Retina (tissue), 1 donor: Measurements from ENCODE around the gene CAPRIN1.

Source experiments
- DNase-seq: peaks from one replicate; pipeline ENCODE4 v3.0.0-alpha.2; 2016

CAPRIN1 gene, protein sequence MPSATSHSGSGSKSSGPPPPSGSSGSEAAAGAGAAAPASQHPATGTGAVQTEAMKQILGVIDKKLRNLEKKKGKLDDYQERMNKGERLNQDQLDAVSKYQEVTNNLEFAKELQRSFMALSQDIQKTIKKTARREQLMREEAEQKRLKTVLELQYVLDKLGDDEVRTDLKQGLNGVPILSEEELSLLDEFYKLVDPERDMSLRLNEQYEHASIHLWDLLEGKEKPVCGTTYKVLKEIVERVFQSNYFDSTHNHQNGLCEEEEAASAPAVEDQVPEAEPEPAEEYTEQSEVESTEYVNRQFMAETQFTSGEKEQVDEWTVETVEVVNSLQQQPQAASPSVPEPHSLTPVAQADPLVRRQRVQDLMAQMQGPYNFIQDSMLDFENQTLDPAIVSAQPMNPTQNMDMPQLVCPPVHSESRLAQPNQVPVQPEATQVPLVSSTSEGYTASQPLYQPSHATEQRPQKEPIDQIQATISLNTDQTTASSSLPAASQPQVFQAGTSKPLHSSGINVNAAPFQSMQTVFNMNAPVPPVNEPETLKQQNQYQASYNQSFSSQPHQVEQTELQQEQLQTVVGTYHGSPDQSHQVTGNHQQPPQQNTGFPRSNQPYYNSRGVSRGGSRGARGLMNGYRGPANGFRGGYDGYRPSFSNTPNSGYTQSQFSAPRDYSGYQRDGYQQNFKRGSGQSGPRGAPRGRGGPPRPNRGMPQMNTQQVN

DNA sequence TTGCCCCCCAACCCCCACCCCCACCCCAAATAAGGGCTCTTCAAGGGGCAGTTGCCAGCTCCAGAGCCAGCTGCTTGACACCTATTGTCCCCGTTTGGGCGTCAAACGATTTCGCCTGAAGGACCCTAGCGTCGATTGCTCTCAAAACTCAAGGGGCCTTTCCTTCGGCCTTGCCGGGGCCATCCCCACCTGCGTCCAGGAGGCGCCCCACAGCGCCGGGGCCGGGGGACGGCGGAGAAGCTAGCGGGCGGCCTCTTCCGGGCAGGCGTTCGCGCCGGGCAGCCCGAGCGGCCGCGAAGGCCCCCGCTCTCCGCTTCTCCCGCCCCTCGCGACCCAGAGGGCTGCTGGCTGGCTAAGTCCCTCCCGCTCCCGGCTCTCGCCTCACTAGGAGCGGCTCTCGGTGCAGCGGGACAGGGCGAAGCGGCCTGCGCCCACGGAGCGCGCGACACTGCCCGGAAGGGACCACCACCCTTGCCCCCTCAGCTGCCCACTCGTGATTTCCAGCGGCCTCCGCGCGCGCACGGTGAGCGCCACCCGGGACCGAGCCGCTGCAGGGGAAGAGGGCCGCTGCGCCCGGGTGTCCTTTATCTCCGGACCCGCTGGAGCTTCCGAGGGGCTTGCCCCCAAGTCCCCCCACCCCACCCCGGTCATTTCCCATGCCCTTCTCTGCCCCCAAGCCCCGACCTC lies at the start of gene CAPRIN1:
Gene CAPRIN1 (plus strand): TSS at position 383 of the 687 bp plus-strand sequence. CDS start 690 bp downstream, outside the sequence.
- DNase-seq = peak; percentile 100

- DNase-seq = no peak
Observed at GRCh38 chr11:34002420-34002819, 49.1 kb upstream of the CAPRIN1 start.

DNA sequence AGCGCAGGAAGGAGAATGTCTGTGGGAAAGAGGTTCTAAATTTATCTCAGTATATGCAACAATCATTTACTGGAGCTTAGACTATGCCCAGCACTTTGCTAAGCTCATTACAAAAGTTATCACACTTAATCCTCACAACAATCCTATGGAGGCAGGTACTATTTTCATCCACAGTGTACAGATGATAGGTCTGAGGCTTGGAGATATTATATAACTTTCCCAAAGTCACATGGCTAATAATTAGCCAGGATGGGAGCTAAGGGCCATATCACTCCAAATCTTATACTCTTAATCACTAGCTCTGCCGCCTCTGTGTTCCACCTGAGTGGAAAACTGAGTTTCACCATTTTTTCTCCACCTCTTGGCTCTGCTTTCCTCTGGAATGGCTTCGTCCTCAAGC lies 47.3 kb upstream of the CAPRIN1 start:
- no peak for DNase-seq

GRCh38 chr11:34006876-34007275 lies 44.7 kb upstream of the CAPRIN1 start:
- no peak for DNase-seq

DNA sequence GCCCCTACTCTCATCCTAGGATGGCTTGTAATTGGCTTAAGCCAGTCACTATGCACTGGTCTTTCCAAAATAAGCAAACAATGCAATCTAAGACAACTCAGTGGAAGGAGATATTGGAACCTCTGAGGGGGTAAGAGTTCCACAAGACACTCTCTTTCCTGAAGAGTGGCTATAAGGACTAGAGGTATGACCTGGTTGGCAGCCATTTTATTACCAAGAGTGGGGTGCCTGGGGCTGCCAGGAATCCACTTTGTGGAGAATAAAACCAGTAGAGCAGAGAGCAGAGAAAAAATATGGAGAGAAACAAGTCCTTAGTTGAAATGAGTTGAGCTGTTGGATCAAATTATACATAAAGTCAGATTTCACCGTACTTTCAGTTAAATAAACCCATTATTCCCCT lies 38.8 kb upstream of the CAPRIN1 start:
- no peak for DNase-seq

- no peak for DNase-seq
Observed at GRCh38 chr11:34013898-34014571, 37.5 kb upstream of the CAPRIN1 start.

DNA sequence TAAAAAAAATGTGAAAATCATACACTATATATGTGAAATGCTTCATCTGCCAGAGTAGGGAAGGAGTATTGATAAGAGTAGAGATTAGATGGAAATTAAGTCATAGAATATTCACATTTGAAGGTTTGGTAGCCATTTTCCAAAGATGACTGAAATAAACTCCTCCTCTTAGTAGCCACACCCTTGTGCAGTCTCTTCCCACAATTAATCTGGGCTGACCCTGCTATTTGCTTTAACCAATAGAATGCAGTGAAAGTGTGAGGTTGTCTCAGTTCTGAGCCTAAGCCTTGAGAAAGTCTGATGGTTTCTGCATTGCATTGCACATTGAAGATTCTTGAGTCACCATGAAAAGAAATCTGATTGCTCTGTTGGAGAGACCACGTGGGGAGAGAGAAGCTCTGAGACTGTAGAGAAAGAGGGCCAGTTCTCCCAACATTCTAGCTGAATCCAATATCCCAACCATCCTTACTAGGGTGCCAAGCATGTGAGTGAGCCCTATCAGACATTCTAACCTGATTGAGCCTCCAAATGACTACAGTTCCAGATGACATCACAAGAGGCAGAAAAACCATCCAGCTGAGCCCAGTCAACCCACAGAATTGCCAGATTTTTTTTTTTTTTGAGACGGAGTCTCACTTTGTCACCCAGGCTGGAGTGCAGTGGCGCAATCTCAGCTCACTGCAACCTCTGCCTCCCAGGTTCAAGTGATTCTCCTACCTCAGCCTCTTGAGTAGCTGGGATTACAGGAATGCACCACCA lies 29.4 kb upstream of the CAPRIN1 start:
- DNase-seq = no peak

DNA sequence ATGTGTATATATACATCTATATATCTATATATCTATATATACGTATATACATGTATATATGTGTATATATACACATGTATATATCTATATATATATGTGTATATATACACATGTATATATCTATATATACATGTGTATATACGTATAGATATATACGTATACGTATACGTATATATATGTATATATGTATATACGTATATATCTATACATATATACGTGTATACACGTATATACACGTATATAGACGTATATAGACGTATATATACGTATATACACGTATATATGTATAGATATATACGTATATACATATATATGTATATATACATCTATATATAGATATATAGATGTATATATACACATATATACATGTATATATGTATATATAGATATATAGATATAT lies 25.1 kb upstream of the CAPRIN1 start:
- no peak for DNase-seq

- DNase-seq = no peak
Observed at GRCh38 chr11:34027516-34028408, 23.8 kb upstream of the CAPRIN1 start.

DNA sequence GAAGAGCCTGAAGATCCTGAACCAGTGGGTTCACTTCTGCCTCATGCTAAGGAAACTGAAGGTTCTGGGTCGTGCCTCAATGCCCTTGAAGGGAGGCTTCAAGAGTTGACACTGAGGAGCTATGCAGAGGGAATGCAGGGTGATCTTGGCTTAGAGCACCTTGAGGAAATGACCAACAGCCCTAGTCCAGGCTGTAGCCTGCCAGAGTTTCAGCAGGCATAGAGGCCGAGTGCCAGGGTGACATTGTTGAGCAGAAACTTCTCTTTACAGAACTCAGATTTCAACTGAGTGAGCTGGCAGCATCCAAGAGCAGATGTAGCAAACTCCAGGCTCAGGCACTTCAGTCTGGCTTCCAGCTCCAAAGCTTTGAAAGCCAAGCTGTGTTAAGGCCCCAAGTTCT lies 23.1 kb upstream of the CAPRIN1 start:
- no peak for DNase-seq

DNA sequence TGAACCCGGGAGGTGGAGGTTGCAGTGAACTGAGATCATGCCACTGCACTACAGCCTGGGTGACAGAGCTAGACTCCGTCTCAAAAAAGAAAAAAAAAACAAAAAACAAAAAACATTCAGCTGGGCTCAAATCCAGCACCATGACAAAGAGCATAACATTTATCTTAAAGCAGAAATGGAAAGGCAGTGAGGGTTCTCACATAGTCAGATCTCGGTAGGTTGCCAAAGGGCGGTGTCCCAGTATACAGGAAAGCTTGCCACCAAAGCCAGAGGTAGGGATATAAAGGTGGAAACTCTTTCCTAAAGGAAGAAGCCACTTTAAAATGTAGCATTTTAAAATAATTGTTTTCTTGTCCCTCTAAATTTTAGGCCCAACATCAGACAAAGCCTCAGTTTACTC lies 22.4 kb upstream of the CAPRIN1 start:
- DNase-seq = no peak

GRCh38 chr11:34030382-34030781 lies 21.1 kb upstream of the CAPRIN1 start:
- DNase-seq = no peak

DNA sequence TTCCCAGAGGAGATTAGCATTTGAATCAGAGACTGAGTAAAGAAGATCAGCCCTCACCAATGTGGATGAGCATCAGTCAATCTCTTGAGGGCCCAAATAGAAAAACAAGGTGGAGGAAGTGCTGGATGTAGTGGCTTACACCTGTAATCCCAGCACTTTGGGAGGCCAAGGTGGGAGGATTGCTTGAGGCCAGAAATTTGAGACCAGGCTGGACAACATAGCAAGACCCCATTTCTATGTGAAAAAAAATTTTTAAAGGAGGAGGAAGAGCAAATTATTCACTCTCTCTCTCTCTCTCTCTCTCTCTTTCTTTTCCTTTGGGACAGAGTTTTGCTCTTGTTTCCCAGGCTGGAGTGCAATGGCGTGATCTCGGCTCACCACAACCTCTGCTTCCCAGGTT lies 18.1 kb upstream of the CAPRIN1 start:
- DNase-seq = no peak

DNA sequence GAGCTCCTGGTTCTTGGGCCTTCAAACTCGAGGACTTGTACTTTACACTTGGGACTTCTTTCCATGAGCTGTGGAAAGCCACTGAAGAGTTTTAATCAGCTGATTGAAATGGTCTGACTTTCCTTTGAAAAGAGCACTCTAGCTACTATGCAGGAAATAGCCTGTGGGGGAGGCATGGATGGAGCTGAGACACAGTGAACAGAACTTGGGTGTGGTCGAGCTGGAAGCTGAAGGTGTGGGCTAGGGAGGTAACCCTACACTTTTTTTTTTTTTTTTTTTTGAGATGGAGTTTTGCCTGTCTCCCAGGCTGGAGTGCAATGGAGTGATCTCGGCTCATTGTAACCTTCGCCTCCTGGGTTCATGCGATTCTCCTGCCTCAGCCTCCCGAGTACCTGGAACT lies 17.5 kb upstream of the CAPRIN1 start:
- DNase-seq = no peak

DNA sequence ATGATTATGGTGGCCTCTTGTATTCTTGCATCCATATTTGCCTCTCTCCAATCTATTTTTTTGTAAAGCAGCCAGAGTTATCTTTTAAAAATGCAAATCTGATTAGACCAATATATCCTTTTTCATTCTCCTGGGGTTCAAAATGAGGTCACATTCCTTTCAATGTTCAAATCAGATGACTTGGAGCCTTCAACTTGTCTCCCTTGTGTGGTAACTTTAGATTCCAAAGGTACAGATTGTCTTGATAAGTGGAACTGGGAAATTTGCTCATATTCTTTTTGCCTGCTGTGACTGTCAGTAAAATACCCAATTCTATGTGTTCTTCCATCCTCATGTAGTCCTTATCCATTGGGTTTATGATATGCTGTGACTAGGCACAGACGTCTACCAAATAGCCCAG lies 15.1 kb upstream of the CAPRIN1 start:
- DNase-seq = no peak

GRCh38 chr11:34037016-34037415 lies 14.5 kb upstream of the CAPRIN1 start:
- DNase-seq = peak; percentile 37

GRCh38 chr11:34040571-34040970 lies 11.0 kb upstream of the CAPRIN1 start:
- no peak for DNase-seq

DNA sequence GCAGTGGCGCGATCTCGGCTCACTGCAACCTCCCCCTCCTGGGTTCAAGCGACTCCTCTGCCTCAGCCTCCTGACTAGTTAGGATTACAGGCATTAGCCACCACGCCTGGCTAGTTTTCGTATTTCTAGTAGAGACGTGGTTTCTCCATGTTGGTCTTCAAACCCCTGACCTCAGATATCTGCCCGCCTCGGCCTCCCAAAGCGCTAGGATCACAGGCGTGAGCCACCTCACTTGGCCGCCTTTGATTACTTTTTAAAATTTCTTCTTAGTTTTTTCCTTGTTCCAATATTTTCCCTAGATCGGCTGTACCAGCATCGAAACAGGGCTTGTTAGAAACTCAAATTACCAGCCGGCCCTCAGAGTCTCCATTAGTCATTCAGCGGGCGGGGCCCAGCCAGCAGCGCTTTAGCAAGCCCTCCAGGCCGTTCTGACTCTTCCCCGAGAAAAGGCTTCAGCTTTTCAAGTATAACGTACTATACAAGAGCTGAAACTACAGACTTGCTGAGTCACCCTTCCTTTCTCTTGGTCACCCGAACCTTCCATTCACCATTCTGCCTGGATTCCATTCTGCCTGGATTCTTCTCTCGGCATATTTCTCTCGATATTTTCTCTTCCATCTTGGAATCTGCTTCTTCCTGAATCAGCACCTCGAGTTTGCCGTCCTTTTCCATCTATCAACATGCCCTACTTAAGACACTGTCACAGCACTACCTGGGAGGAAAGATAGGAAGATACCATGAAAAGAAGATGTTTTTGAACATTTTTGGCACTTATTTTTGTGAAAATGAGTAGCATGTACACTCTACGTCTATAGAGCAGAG lies 6.7 kb upstream of the CAPRIN1 start:
- no peak for DNase-seq

GRCh38 chr11:34049028-34049427 lies 2.5 kb upstream of the CAPRIN1 start:
- no peak for DNase-seq

- DNase-seq = no peak
Observed at GRCh38 chr11:34050581-34051348, 766 bp upstream of the CAPRIN1 start.
